Stomach (tissue), 4 donors: ENCODE measurements around the gene HCK.

Experiments
- POLR2A ChIP-seq, 4 donors: fragments of 450-650 bp; IDR thresholded peaks; one replicate each; pipeline ENCODE4 v1.6.1; 2016; ENCODE audit warnings: antibody characterized with exemption in 4 of 4, control low read depth in 2 of 4, mild to moderate bottlenecking in 1 of 4, moderate library complexity in 1 of 4
- POLR2AphosphoS5 ChIP-seq, 3 donors: sonication (generic); formaldehyde crosslinking; IDR thresholded peaks; one replicate each; pipeline ENCODE4 v1.6.1; 2016; ENCODE audit warnings: antibody characterized with exemption in 3 of 3
- TF ChIP-seq, protein P1 (sequence below), 7 experiments: fragments of 450-650 bp in 4 of 7; fragments of 200-600 bp in 3 of 7; sonication (generic) in 3 of 7; IDR thresholded peaks; one replicate each; pipeline ENCODE4 v1.5.1; 2016 to 2019; ENCODE audit warnings: antibody characterized with exemption in 7 of 7, control low read depth in 2 of 7, mild to moderate bottlenecking in 1 of 7

DNA sequence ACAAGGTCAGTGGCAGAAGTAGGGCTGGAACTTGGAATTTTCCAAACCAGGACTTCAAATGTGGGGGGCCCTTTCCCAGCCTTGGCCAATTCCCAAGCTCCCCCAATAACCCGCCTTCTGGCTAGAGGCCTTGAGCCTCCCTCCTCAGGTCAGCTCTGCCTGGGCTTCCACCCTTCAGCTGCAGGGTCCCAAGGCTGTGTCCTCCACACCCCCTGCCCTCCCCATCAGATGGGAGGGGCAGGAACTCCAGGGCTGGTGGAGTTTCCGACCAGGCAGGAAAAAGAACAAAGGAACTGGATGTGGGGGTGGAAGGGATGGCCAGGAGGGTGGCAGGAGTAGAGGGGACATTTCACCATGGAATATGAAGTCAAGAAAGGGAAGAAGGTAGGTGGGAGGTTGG is 41.9 kb upstream of the HCK start, which contains the start of gene CCM2L:
- TF ChIP-seq, protein P1, sequence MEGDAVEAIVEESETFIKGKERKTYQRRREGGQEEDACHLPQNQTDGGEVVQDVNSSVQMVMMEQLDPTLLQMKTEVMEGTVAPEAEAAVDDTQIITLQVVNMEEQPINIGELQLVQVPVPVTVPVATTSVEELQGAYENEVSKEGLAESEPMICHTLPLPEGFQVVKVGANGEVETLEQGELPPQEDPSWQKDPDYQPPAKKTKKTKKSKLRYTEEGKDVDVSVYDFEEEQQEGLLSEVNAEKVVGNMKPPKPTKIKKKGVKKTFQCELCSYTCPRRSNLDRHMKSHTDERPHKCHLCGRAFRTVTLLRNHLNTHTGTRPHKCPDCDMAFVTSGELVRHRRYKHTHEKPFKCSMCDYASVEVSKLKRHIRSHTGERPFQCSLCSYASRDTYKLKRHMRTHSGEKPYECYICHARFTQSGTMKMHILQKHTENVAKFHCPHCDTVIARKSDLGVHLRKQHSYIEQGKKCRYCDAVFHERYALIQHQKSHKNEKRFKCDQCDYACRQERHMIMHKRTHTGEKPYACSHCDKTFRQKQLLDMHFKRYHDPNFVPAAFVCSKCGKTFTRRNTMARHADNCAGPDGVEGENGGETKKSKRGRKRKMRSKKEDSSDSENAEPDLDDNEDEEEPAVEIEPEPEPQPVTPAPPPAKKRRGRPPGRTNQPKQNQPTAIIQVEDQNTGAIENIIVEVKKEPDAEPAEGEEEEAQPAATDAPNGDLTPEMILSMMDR (IDR thresholded peaks at IDR 0.05): no peak
- TF ChIP-seq POLR2A (IDR thresholded peaks at IDR 0.05) (no peak), POLR2AphosphoS5 (IDR thresholded peaks at IDR 0.05) (no peak)
